H1 (cell line): ENCODE measurements around the gene GPATCH2L. TPM values are rescaled to one million over a fixed set of nuclear protein-coding genes. Genes with fewer than 3 reads are reported as not detected.
A peak's percentile ranks its signal among the peaks of the same experiment; 100 is the strongest.

ENCODE experiments used
- ASH2L ChIP-seq: fragments of 200-600, 300-600 bp; sonication (generic); IDR thresholded peaks from one replicate; pipeline ENCODE4 v1.7.1; 2017; ENCODE audit warnings: low read length
- BCL11A ChIP-seq, 2 experiments: IDR thresholded peaks; one replicate each; pipeline ENCODE4 v1.6.1; 2011; ENCODE audit warnings: low read depth in 2 of 2, low read length in 2 of 2, mild to moderate bottlenecking in 2 of 2
- CBX8 ChIP-seq: fragments of 300-800, 300-1000 bp; sonication (generic); IDR thresholded peaks from 2 replicates; pipeline ENCODE4 v1.7.1; 2016; ENCODE audit warnings: low read depth, low read length, borderline replicate concordance
- CTCF ChIP-seq, 3 experiments: IDR thresholded peaks; 1 replicate in 2 of 3; 2 replicates in 1 of 3; pipeline versions ENCODE4 v1.5.1 to v1.6.1; 2011; ENCODE audit warnings: low read length in 3 of 3, mild to moderate bottlenecking in 3 of 3, inconsistent platforms in 2 of 3, low read depth in 1 of 3, moderate library complexity in 1 of 3; ENCODE audit not compliant: insufficient read depth in 1 of 3; ENCODE audit errors: control extremely low read depth in 1 of 3
- GTF2F1 ChIP-seq: IDR thresholded peaks from 2 replicates; pipeline ENCODE4 v1.6.1; 2012; ENCODE audit warnings: low read depth, low read length, improper control_type of control experiment, borderline replicate concordance
- JUND ChIP-seq: IDR thresholded peaks from 2 replicates; pipeline ENCODE4 v1.6.1; 2011; ENCODE audit warnings: mild to moderate bottlenecking, improper control_type of control experiment, low read length
- KDM5A ChIP-seq: fragments of 200-600 bp; IDR thresholded peaks from 2 replicates; pipeline ENCODE4 v1.7.1; 2012; ENCODE audit warnings: mild to moderate bottlenecking, low read length, inconsistent platforms, mixed read lengths
- NRF1 ChIP-seq: IDR thresholded peaks from 2 replicates; pipeline ENCODE4 v1.6.1; 2011; ENCODE audit warnings: mild to moderate bottlenecking, low read depth, low read length, improper control_type of control experiment
- PHF8 ChIP-seq: fragments of 200-600 bp; sonication (generic); conservative IDR thresholded peaks from 2 replicates; pipeline ENCODE4 v1.7.1; 2012; ENCODE audit warnings: low read depth, mild to moderate bottlenecking, inconsistent platforms, low read length, moderate library complexity
- SAP30 ChIP-seq: fragments of 300-600 bp; sonication (generic); IDR thresholded peaks from 2 replicates; pipeline ENCODE4 v1.7.1; 2012; ENCODE audit warnings: low read length, moderate library complexity, mild to moderate bottlenecking, inconsistent platforms; ENCODE audit not compliant: insufficient read depth, insufficient replicate concordance
- SIN3A ChIP-seq, 2 experiments: IDR thresholded peaks in 1 of 2; conservative IDR thresholded peaks in 1 of 2; 2 replicates each; pipeline ENCODE4 v1.6.1; 2011 to 2012; ENCODE audit warnings: low read length in 2 of 2, improper control_type of control experiment in 1 of 2, low read depth in 1 of 2, mild to moderate bottlenecking in 1 of 2
- TAF1 ChIP-seq: IDR thresholded peaks from 2 replicates; pipeline ENCODE4 v1.6.1; 2011; ENCODE audit warnings: mild to moderate bottlenecking, low read depth, low read length
- polyA plus RNA-seq, 7 experiments: library from polyadenylated mRNA; depleted of rRNA in 3 of 7; stranded (reverse) in 5 of 7; unstranded in 2 of 7; fragments of >200 nt in 5 of 7; fragments of 200-250 nt in 2 of 7; gene quantifications; 1 replicate in 5 of 7; 2 replicates in 1 of 7; 4 replicates in 1 of 7; pipeline versions ENCODE4 v1.2.1 to v1.2.3, GENCODE V29; 2011 to 2013; ENCODE audit warnings: missing spikeins in 2 of 7, mixed read lengths in 2 of 7
- total RNA-seq: library from RNA; stranded (reverse); fragmentation: NEBNext Ultra II Directional; extraction: Animal tissue kit (Norgen Biotek cat#: 25700); gene quantifications from 2 replicates; pipeline ENCODE4 v1.2.1, GENCODE V29; 2021

Gene GPATCH2L
- total and polyA plus RNA-seq, 2 of the 8 experiments (the other 6 are each of a cell fraction or from before 2014, with no cell fraction given) = 26.0 to 54.9 TPM

GRCh38 chr14:76115010-76115422 is 36.7 kb upstream of the GPATCH2L start (continued):
- TF ChIP-seq SIN3A (conservative IDR thresholded peaks at IDR 0.05 in 1 of 2, IDR thresholded peaks at IDR 0.05 in 1 of 2; ENCODE audit: low read depth in 1 of 2, low read length in 2 of 2) (peak in 1 of 2 experiments; percentile 38; a peak in 1 of 4 replicates), KDM5A (no peak), PHF8 (no peak), GTF2F1 (no peak), SAP30 (no peak), ASH2L (no peak), BCL11A (IDR thresholded peaks at IDR 0.05; ENCODE audit: low read depth in 2 of 2, low read length in 2 of 2) (no peak), CBX8 (no peak), TAF1 (no peak), NRF1 (no peak), CTCF (IDR thresholded peaks at IDR 0.05; ENCODE audit: control extremely low read depth in 1 of 3, insufficient read depth in 1 of 3, low read depth in 1 of 3, low read length in 3 of 3) (peak in 2 of 3 experiments; percentile 22 to 26; a peak in 2 of 4 replicates), JUND (no peak)
- TF ChIP-seq, all 59 proteins: peak for 3
